ENCODE data around the gene CR2.
A peak's percentile ranks its signal among the peaks of the same experiment; 100 is the strongest.

CR2 gene

GRCh38 chr1:207440626-207441025 is 13.5 kb upstream of the CR2 start:
- H3K27ac ChIP-seq, result no peak overlapping the region
- DNase-seq (ENCODE audit: low spot score), result no peak
- no peak overlapping the region for H3K4me3 ChIP-seq
- TF ChIP-seq CTCF (IDR thresholded peaks at IDR 0.05), result no peak

- Histone ChIP-seq H3K4me3 (no peak overlapping the region), H3K27ac (no peak overlapping the region)
- TF ChIP-seq CTCF (IDR thresholded peaks at IDR 0.05), result no peak
- DNase-seq (ENCODE audit: low spot score), result no peak
These were observed 9.5 kb upstream of the CR2 start for GRCh38 chr1:207444514-207445217.

- TF ChIP-seq CTCF (IDR thresholded peaks at IDR 0.05), result no peak
- Histone ChIP-seq H3K4me3 (peak overlapping the region; percentile 71), H3K27ac (no peak overlapping the region)
- no peak for DNase-seq (ENCODE audit: low spot score)
These were observed 450 bp upstream of the CR2 start for GRCh38 chr1:207453710-207454045.

GRCh38 chr1:207455183-207455754 is 1.1 kb downstream of the CR2 start:
- Histone ChIP-seq H3K4me3 (no peak overlapping the region), H3K27ac (no peak overlapping the region)
- no peak for DNase-seq (ENCODE audit: low spot score)
- TF ChIP-seq CTCF (IDR thresholded peaks at IDR 0.05), result no peak

GRCh38 chr1:207458414-207458813 is 4.3 kb downstream of the CR2 start:
- Histone ChIP-seq H3K4me3 (no peak overlapping the region), H3K27ac (no peak overlapping the region)
- no peak for TF ChIP-seq CTCF (IDR thresholded peaks at IDR 0.05)
- no peak for DNase-seq (ENCODE audit: low spot score)

GRCh38 chr1:207459008-207459407 is 4.9 kb downstream of the CR2 start:
- no peak for TF ChIP-seq CTCF (IDR thresholded peaks at IDR 0.05)
- H3K4me3 ChIP-seq, result no peak overlapping the region
- H3K27ac ChIP-seq, result no peak overlapping the region
- no peak for DNase-seq (ENCODE audit: low spot score)

GRCh38 chr1:207461649-207462048 is 7.5 kb downstream of the CR2 start:
- no peak for TF ChIP-seq CTCF (IDR thresholded peaks at IDR 0.05)
- DNase-seq (ENCODE audit: low spot score), result no peak
- Histone ChIP-seq H3K27ac (no peak overlapping the region), H3K4me3 (no peak overlapping the region)

All from coronary artery (tissue), 2 donors.